Measurements from ENCODE around the gene BHMT.

BHMT gene, protein sequence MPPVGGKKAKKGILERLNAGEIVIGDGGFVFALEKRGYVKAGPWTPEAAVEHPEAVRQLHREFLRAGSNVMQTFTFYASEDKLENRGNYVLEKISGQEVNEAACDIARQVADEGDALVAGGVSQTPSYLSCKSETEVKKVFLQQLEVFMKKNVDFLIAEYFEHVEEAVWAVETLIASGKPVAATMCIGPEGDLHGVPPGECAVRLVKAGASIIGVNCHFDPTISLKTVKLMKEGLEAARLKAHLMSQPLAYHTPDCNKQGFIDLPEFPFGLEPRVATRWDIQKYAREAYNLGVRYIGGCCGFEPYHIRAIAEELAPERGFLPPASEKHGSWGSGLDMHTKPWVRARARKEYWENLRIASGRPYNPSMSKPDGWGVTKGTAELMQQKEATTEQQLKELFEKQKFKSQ

DNA sequence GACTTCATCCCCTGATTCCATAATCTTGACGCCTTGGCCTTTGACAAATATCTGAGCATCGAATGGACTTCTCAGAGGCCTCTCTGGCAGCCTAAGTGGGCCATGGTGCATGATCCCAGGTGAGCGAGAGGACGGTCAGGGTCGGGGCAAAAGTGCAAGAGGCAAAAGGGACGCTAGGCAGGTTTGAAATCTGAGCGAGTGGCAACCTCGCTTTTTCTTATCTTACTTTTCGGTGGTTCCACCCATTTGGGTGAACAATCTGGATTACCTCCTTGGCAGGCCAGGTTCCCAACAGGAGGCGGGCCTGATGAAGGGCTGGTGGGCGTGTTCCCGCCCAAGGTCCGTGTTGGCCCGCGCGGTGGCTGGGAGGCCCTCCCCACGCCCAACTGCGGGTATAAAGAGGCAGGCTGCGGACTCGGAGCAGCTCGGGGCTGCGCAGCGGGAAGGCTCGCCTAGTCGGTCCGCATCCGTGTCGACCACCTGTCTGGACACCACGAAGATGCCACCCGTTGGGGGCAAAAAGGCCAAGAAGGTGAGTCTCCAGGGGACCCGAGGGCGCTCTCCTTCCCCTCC lies at the start of gene BHMT:
BHMT (plus strand) TSS at position 423 of the 573 bp plus-strand sequence; CDS start at position 500, 77 bp downstream.
- Histone ChIP-seq H3K4me3 (ENCODE audit: low read depth in 1 of 2, low read length in 2 of 2) (no peak within 1 kb of the TSS), H3K9ac (ENCODE audit: low read length) (no peak within 1 kb of the TSS), H3K27me3 (ENCODE audit: control insufficient read depth in 1 of 2, insufficient read depth in 2 of 2, low read length in 2 of 2) (peaks cover 0 to 21% of the 10 kb centered on the region in 2 donors), H3K36me3 (ENCODE audit: insufficient read depth, low read length) (no peaks in the 10 kb centered on the region), H3K9me3 (ENCODE audit: low read length) (no peaks in the 10 kb centered on the region), H3K27ac (ENCODE audit: low read depth, low read length) (no peak within 1 kb of the TSS), H3K4me1 (ENCODE audit: insufficient read depth, low read length) (peaks cover 17% of the 10 kb centered on the region)

GRCh38 chr5:79062436-79062835 lies 49.2 kb upstream of the BHMT start:
- Histone ChIP-seq H3K9ac (ENCODE audit: low read length) (no peak overlapping the region), H3K4me1 (ENCODE audit: insufficient read depth, low read length) (no peaks in the 10 kb centered on the region), H3K27me3 (ENCODE audit: control insufficient read depth in 1 of 2, insufficient read depth in 2 of 2, low read length in 2 of 2) (no peaks in the 10 kb centered on the region), H3K27ac (ENCODE audit: low read depth, low read length) (no peak overlapping the region), H3K9me3 (ENCODE audit: low read length) (no peaks in the 10 kb centered on the region), H3K36me3 (ENCODE audit: insufficient read depth, low read length) (no peaks in the 10 kb centered on the region), H3K4me3 (ENCODE audit: low read depth in 1 of 2, low read length in 2 of 2) (no peak overlapping the region)

- peak within 1 kb of the TSS; percentile 62 to 68 for H3K4me3 ChIP-seq (ENCODE audit: low read depth in 1 of 2, low read length in 2 of 2)
- H3K27ac ChIP-seq (ENCODE audit: low read depth, low read length): peak within 1 kb of the TSS; percentile 73
- peaks cover 5% of the 10 kb centered on the region for H3K9me3 ChIP-seq (ENCODE audit: low read length)
- no peak within 1 kb of the TSS for H3K9ac ChIP-seq (ENCODE audit: low read length)
- H3K36me3 ChIP-seq (ENCODE audit: insufficient read depth, low read length): no peaks in the 10 kb centered on the region
- peaks cover 12% of the 10 kb centered on the region for H3K4me1 ChIP-seq (ENCODE audit: insufficient read depth, low read length)
- H3K27me3 ChIP-seq (ENCODE audit: control insufficient read depth in 1 of 2, insufficient read depth in 2 of 2, low read length in 2 of 2): no peaks in the 10 kb centered on the region
Measured at GRCh38 chr5:79069488-79070349, 41.9 kb upstream of the BHMT start, which contains the start of the genes BHMT2 and DMGDH. Gene BHMT2 (plus strand): TSS chr5:79069767. CDS start chr5:79069783, 16 bp downstream. Gene DMGDH (minus strand): TSS chr5:79069674. CDS start chr5:79069620, 54 bp downstream.

DNA sequence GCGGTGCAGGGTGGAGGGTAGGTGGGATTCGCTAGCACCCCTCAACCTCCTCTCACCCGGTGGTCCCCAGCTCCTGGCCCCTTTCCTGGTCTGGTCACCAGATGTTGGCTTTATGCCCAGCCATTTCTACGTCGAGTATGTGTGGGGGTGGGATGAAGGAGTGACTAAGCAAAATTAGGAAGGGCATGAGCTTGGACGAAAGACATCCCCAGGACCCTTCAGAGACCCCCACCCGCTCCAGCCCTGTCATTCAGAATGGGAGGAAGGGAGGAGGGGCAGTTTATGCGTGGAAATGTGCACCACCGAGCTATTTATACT lies 41.3 kb upstream of the BHMT start:
- Histone ChIP-seq H3K4me3 (ENCODE audit: low read depth in 1 of 2, low read length in 2 of 2) (peak overlapping the region; percentile 23 to 68), H3K9me3 (ENCODE audit: low read length) (peaks cover 5% of the 10 kb centered on the region), H3K4me1 (ENCODE audit: insufficient read depth, low read length) (peaks cover 12% of the 10 kb centered on the region), H3K27ac (ENCODE audit: low read depth, low read length) (peak overlapping the region; percentile 73), H3K27me3 (ENCODE audit: control insufficient read depth in 1 of 2, insufficient read depth in 2 of 2, low read length in 2 of 2) (no peaks in the 10 kb centered on the region), H3K9ac (ENCODE audit: low read length) (no peak overlapping the region), H3K36me3 (ENCODE audit: insufficient read depth, low read length) (no peaks in the 10 kb centered on the region)

GRCh38 chr5:79074641-79075040 lies 37.0 kb upstream of the BHMT start:
- H3K9ac ChIP-seq (ENCODE audit: low read length): no peak overlapping the region
- H3K4me1 ChIP-seq (ENCODE audit: insufficient read depth, low read length): peaks cover 38% of the 10 kb centered on the region
- no peak overlapping the region for H3K4me3 ChIP-seq (ENCODE audit: low read depth in 1 of 2, low read length in 2 of 2)
- no peaks in the 10 kb centered on the region for H3K36me3 ChIP-seq (ENCODE audit: insufficient read depth, low read length)
- no peaks in the 10 kb centered on the region for H3K27me3 ChIP-seq (ENCODE audit: control insufficient read depth in 1 of 2, insufficient read depth in 2 of 2, low read length in 2 of 2)
- H3K9me3 ChIP-seq (ENCODE audit: low read length): peaks cover 5% of the 10 kb centered on the region
- no peak overlapping the region for H3K27ac ChIP-seq (ENCODE audit: low read depth, low read length)

DNA sequence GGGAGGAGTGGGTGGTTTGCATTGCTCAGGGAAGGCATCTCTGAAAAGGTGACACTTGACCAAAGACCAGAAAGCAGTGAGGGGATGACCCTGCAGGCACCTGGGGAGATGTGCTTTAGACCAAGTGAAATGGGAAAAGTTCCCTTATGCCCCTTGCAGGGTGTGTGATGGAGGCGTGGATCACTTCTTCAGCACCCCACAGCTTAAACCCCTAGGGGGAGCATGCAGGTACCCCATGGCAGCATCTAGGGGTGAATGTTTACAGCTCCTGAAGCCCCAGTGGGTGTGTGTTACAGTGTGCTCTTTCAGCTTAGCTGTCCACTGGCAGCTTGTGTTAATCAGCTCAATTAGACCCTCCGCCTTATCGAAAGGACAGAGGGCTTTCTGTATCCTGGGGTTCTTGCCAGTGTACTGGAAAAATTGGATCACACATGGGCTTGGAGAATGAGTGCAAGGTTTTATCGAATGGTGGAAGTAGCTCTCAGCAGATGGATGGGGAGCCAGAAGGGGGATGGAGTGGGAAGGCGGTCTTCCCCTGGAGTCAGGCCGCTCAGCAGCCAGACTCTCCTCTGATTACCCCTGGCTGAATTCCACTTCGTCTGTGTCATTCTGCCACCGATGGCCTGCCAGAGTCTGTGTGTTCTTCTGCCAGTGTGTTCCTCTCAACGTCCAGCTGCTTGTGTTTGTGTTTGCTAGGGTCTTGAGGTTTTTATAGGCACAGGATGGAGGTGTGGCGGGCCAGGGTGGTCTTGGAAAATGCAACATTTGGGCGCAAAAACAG lies 35.8 kb upstream of the BHMT start:
- Histone ChIP-seq H3K36me3 (ENCODE audit: insufficient read depth, low read length) (no peaks in the 10 kb centered on the region), H3K4me3 (ENCODE audit: low read depth in 1 of 2, low read length in 2 of 2) (no peak overlapping the region), H3K27ac (ENCODE audit: low read depth, low read length) (peak overlapping the region; percentile 12), H3K9me3 (ENCODE audit: low read length) (peaks cover 5% of the 10 kb centered on the region), H3K9ac (ENCODE audit: low read length) (no peak overlapping the region), H3K4me1 (ENCODE audit: insufficient read depth, low read length) (peaks cover 31% of the 10 kb centered on the region), H3K27me3 (ENCODE audit: control insufficient read depth in 1 of 2, insufficient read depth in 2 of 2, low read length in 2 of 2) (no peaks in the 10 kb centered on the region)

DNA sequence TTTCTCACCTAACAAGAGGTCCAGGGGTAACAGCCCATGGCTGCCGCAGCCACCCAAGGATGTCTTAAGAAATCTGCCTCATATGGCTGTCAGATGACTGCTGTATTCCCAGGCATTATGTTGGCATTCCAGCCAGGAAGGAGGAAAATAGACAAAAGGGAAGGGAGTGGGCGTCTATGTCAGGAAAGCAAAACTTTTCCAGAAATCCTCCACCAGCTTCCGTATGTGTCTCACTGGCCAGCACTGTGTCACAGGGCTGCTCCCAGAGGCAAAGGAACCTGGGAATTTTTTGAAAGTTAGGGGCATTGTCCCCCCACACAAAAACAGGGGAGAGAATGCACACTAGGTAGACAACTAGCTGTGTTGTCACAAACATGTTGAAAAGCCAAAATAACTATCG lies 34.8 kb upstream of the BHMT start:
- Histone ChIP-seq H3K4me3 (ENCODE audit: low read depth in 1 of 2, low read length in 2 of 2) (no peak overlapping the region), H3K27ac (ENCODE audit: low read depth, low read length) (peak overlapping the region; percentile 12), H3K27me3 (ENCODE audit: control insufficient read depth in 1 of 2, insufficient read depth in 2 of 2, low read length in 2 of 2) (no peaks in the 10 kb centered on the region), H3K36me3 (ENCODE audit: insufficient read depth, low read length) (no peaks in the 10 kb centered on the region), H3K9ac (ENCODE audit: low read length) (no peak overlapping the region), H3K4me1 (ENCODE audit: insufficient read depth, low read length) (peaks cover 25% of the 10 kb centered on the region), H3K9me3 (ENCODE audit: low read length) (peaks cover 5% of the 10 kb centered on the region)

- Histone ChIP-seq H3K36me3 (ENCODE audit: insufficient read depth, low read length) (no peaks in the 10 kb centered on the region), H3K4me1 (ENCODE audit: insufficient read depth, low read length) (peaks cover 25% of the 10 kb centered on the region), H3K4me3 (ENCODE audit: low read depth in 1 of 2, low read length in 2 of 2) (no peak overlapping the region), H3K27me3 (ENCODE audit: control insufficient read depth in 1 of 2, insufficient read depth in 2 of 2, low read length in 2 of 2) (no peaks in the 10 kb centered on the region), H3K27ac (ENCODE audit: low read depth, low read length) (no peak overlapping the region), H3K9ac (ENCODE audit: low read length) (no peak overlapping the region), H3K9me3 (ENCODE audit: low read length) (peaks cover 5% of the 10 kb centered on the region)
Measured at GRCh38 chr5:79077680-79078365, 33.8 kb upstream of the BHMT start.

- no peaks in the 10 kb centered on the region for H3K36me3 ChIP-seq (ENCODE audit: insufficient read depth, low read length)
- H3K4me1 ChIP-seq (ENCODE audit: insufficient read depth, low read length): peaks cover 25% of the 10 kb centered on the region
- no peak overlapping the region for H3K4me3 ChIP-seq (ENCODE audit: low read depth in 1 of 2, low read length in 2 of 2)
- no peaks in the 10 kb centered on the region for H3K27me3 ChIP-seq (ENCODE audit: control insufficient read depth in 1 of 2, insufficient read depth in 2 of 2, low read length in 2 of 2)
- no peak overlapping the region for H3K27ac ChIP-seq (ENCODE audit: low read depth, low read length)
- no peaks in the 10 kb centered on the region for H3K9me3 ChIP-seq (ENCODE audit: low read length)
- H3K9ac ChIP-seq (ENCODE audit: low read length): no peak overlapping the region
Measured at GRCh38 chr5:79080804-79081203, 30.8 kb upstream of the BHMT start.

- Histone ChIP-seq H3K4me3 (ENCODE audit: low read depth in 1 of 2, low read length in 2 of 2) (no peak overlapping the region), H3K27ac (ENCODE audit: low read depth, low read length) (no peak overlapping the region), H3K9me3 (ENCODE audit: low read length) (no peaks in the 10 kb centered on the region), H3K4me1 (ENCODE audit: insufficient read depth, low read length) (peaks cover 18% of the 10 kb centered on the region), H3K27me3 (ENCODE audit: control insufficient read depth in 1 of 2, insufficient read depth in 2 of 2, low read length in 2 of 2) (no peaks in the 10 kb centered on the region), H3K36me3 (ENCODE audit: insufficient read depth, low read length) (no peaks in the 10 kb centered on the region), H3K9ac (ENCODE audit: low read length) (no peak overlapping the region)
Measured at GRCh38 chr5:79081779-79082178, 29.8 kb upstream of the BHMT start.

All from muscle layer of colon (tissue), 2 donors.